ENCODE measurements around the gene STUB1.
"Not testable (repeated sequence)": the region's sequence is repeated elsewhere in the genome, so short reads cannot be mapped to it uniquely, and the experiment has no call there.

Gene STUB1

GRCh38 chr16:680967-681745, 946 bp downstream of the STUB1 start:
- no peak for DNase-seq

DNA sequence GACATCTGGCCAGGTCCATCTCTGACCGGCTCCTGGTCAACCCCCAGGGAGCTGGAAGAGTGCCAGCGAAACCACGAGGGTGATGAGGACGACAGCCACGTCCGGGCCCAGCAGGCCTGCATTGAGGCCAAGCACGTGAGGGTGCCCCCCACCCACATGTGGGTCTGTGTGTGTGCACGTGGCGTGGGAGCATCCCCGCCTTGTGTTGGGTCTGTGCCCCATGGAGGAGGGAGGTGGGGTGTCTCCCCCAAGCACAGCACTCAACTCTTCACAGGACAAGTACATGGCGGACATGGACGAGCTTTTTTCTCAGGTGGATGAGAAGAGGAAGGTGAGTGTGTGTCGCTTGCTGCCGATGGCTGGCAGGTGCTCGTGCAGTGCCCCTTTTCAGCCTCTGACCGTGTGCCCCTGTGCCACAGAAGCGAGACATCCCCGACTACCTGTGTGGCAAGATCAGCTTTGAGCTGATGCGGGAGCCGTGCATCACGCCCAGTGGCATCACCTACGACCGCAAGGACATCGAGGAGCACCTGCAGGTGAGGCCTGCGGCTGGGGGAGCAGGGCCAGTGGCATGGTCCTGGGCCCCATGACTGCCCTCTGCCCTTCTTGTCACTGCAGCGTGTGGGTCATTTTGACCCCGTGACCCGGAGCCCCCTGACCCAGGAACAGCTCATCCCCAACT, 1.7 kb downstream of the STUB1 start:
- DNase-seq: no peak

- no peak for DNase-seq
Observed at GRCh38 chr16:682493-683395, 2.5 kb downstream of the STUB1 start.

DNA sequence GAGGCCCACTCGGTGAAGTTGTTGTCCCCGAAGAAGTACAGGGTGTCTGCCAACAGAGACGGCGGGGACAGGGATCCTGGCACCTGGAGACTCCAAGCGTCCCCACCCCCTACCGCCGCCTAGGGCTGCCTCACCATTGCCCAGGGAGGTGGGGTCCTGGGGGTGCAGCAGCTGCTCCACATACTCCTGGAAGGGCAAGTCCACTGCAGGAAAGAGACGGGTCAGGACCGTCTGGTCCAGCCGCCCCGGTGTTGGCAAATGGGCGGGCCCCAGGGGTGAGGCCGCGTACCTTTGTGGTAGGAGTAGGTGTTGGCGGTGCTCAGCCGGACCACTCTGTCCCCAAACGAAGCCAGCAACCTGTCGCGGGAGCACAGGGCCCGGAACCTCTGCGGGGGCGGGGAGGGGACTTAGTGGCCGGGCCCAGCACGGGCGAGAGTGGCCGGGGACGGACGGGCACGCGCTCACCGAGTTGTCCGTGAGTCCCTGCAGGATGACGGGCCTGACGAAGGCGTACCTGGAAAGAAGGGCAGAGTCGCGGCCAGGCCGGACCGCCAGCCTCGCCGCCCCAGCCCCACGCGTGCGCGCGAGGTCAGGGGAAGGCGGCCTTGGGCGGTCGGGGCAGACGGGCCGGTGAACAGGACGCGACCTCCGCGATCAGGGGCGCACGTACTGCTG, 3.3 kb downstream of the STUB1 start:
- DNase-seq: no peak

DNA sequence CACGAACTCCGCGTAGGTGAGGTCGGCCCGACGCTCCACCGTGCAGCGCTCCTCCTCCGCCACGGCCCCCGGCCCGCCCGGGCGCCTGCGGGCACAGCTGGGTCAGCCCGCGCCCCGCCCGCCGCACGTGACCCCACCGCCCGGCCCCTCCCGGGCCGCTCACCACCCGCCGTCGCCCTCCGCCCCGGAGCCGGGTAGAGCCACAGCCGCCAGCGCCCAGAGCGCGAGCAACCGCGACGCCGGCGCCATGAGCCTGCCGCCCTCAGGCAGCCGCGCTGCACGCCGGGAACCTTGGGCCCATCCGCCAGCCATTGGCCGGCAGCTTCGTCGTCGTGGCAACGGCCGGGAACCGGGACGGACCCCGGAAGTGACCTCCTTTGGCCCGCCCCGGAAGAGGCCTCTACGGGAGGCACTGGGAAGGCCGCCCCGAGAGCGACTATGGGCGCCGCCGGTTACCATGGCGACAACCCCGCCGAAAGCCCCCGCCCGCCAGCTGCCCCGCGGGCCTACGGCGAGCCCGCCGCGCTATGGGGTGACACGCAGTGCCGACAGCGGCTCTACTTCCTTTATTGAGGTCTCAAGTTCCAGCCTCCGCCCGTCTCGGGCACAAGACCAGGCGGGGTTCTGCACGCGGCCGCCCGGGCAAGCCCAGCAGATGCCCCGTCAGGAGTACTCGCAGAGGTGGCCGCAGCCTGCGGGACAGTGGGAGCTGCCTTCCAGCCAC, 4.0 kb downstream of the STUB1 start, which contains the start of gene JMJD8:
Gene JMJD8, minus strand, starts transcription at position 264 of the 724 bp plus-strand sequence. Its CDS starts 15 bp downstream, at position 249.
- DNase-seq: peak; percentile 86

- peak; percentile 52 for DNase-seq
Observed at GRCh38 chr16:684961-685696, 4.9 kb downstream of the STUB1 start.

DNA sequence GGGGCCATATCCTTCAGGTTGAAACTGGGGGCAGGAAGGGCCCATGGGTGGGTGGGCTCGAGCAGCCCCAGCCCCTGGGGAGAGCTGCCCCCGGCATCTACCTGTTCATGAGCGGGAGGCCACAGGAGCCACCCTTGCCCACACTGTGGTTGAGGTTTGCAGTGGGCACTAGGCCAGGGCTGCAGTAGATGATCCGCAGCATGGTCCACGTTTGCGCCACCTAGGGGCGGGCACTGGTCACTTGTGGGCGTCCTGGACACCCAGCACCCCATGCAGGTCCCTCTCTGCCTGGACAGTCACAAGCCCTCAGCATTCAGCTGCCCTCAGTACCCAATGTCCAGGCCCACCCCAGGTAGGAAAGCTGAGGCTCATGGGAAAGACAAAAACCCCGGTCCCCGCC, 5.8 kb downstream of the STUB1 start:
- no peak for DNase-seq

GRCh38 chr16:686459-687260, 6.5 kb downstream of the STUB1 start:
- DNase-seq: no peak

DNA sequence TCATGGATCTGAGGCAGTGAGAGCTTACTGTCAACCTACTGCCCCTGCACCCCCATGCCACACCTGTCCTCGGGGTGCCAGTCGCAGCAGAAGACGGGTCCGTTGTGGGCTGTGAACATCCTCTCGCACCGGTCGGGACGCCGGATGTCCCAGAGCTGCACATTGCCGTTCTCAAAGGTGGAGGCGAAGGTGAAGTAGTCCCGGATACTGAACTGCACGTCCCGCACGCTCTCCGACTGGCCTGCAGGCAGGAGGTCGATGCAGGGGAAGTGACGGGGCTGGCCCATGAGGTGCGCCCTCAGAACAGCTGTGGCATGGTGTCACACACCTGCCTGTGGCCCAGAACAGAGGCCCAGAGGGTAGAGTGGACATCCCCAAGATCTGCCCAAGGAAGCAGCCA, 7.3 kb downstream of the STUB1 start:
- no peak for DNase-seq

GRCh38 chr16:689175-689897, 9.1 kb downstream of the STUB1 start:
- no peak for DNase-seq

- DNase-seq: not testable (repeated sequence)
Observed at GRCh38 chr16:691242-691641, 11.0 kb downstream of the STUB1 start.

DNA sequence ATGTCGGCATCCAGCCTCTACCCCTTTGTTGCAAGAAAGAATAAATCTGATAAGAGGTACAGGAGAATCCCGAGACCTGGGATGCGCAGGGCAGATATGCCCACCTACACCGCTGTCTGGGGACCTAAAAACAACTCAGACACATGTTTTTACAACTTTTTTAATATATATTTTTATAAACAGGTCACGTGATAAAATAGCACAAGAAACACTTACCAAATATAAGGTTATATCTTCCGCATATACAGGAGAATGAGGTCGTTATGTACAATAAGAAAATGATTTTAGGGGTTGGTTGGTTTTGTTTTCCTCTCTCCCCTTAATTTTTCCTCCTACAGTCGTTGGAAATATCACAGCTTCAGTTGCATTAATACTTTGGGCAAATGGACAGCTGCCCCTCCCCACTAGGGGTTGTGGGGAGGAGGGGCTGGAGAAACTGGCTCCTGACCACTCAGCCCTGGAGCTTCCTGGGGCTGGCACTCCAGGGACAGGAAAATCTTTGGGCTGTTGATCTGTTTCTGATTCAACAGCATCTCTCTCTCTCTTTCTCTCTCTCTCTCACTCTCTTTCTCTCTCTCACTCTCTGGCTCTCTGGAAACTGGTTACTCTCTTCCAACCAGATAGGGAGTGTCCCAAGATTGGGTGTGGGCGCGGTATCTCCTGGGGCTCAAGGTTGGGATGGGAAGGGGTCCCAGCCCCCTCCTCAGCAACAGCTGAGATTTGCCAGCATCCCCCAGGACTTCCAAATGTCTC, 12.3 kb downstream of the STUB1 start:
- no peak for DNase-seq

DNA sequence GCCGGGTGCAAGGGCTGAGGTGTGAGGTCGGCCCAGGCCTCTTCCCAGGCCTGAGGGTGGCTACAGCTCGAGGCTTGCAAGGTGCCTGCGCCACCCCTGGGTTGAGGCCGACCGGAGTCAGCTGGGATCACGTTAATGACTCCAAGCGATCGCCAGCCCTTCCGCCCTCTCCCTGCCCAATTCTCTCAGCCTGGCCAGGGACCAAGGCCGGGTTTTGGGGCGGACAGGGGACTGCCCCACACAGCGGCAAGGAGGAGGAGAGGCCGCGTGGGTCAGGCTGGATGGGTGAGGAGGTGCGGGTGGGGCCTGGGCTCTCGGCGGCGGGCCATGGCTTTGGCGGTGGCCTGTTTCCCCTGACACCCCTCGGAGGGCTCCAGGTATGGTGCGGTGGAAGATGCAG, 13.2 kb downstream of the STUB1 start:
- no peak for DNase-seq

- no peak for DNase-seq
Observed at GRCh38 chr16:693766-694165, 13.6 kb downstream of the STUB1 start.

DNA sequence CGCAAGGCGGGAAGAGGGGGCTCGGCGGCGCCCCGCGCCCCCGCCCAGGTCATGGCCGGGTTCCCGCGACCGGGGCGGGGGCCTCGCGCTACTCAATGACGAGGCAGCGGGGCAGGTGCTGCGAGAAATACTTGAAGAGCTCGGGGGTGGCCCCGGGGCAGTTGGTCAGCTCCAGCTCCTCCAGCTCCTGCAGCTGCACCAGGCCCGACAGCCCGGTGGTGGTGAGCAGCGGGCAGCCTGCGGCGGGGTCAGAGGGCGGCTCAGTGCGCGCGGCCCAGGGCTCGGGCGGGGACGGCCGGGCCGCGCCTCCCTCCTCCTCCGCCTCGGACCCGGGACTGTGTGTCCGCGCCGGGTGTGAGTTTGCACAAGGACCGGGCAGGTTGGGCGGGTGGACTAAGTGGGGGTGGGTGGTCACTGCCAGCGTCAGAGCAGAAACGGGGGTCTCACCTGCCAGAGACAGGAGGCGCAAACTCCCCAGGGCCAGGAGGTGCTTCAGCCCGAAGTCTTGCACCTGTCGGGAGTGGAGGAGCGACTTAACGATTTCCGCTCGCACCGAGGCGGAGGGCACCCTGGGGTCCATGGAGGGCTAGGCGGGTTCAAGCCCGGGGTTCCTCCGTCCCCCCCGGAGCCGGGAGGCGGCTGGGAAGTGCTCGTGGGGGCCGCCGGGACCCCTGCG, 14.1 kb downstream of the STUB1 start:
- no peak for DNase-seq

- DNase-seq: no peak
Observed at GRCh38 chr16:694863-695354, 14.7 kb downstream of the STUB1 start.

DNA sequence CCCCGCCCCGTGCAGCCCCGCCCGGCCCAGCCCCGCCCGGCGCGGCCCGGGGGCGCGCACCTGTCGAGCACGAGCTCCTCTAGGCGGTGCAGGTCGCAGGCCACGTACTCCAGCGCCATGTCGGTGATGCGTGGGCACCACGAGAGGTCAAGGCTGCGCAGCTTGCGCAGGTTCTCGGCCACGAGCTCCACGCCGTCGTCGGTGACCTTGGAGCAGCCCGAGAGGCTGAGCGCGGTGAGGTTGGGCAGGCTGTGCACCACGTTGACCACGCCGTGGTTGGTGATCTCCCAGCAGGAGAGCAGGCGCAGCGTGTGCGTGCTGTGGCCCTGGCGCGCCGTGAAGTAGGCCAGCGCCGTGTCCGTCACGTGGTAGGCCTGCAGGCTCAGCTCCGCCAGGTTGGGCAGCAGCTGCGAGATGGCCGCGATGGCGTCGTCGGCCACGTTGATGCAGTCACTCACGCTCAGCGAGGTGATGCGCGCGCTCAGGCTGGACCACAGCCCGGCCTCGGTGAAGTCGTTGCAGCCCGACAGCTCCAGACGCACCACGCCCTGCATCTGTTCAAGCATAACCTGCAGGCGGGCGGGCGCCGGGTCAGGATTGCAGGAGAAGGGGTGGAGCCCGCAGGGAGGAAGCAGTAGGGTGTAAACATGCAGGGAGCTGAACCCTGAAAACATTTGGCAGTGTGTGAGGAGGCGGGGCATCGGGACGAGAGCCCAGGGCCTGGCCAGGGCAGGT, 15.3 kb downstream of the STUB1 start:
- DNase-seq: peak; percentile 95

Measured in DMS79 treated with DMSO at 0.1 percent for 48 hours (cell line).